OCI-M2 (cell line): ENCODE results near the gene ANG.
A peak's percentile ranks its signal among the peaks of the same experiment; 100 is the strongest.
"Not testable (repeated sequence)": the region's sequence is repeated elsewhere in the genome, so short reads cannot be mapped to it uniquely, and the experiment has no call there.

Experiments used
- DNase-seq: peaks from one replicate; lab custom pipeline; 2025; ENCODE audit not compliant: unreplicated experiment; lab: John Stamatoyannopoulos, UW

ANG gene

GRCh38 chr14:20688167-20688839, at the start of gene ANG:
Gene ANG, plus strand, starts transcription at chr14:20688764. Its CDS starts 4,801 bp downstream, at chr14:20693565.
- no peak for DNase-seq

- no peak for DNase-seq
Measured at GRCh38 chr14:20641591-20641990, 47.0 kb upstream of the ANG start, which contains the start of gene OR6S1. Gene OR6S1, minus strand, starts transcription at chr14:20641691. Its CDS starts 0 bp downstream, at chr14:20641691.

DNA sequence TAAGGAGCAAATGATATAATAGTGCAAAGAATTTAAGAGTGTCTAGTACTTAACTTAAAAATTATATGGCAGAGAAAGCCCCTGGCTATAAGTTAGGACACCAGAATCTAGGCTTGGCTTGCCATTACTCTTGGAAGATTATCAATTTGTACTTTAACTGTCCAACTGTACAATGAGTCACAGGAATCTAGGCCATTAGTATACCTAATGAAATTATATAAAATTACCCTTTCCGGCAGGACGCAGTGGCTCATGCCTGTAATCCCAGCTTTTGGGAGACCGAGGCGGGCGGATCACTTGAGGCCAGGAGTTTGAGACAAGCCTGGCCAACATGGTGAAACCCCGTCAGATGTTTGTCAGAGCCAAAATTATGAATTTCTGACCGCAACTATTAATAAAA, 46.4 kb upstream of the ANG start:
- DNase-seq: no peak

- DNase-seq: not testable (repeated sequence)
Measured at GRCh38 chr14:20642755-20643154, 45.8 kb upstream of the ANG start.

GRCh38 chr14:20644520-20644919, 44.0 kb upstream of the ANG start:
- no peak for DNase-seq

DNA sequence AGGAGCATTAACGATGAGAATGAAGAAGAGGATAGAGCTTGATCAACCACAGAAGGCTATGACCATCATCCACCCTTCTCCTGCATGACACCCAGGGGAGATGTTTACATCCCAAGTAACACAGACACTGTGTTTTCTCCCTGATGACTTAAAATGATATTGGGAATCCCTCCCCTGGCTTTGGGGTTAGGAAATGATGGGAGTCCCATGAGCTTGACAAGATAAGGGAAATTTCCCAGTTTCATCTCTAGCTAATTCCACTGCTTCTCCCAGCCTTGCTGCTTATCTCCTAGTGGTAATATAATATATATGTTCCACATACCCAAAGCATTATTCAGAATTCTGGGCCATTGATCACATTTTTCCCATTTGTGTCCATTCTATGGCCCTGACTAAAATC, 43.1 kb upstream of the ANG start:
- DNase-seq: no peak

DNA sequence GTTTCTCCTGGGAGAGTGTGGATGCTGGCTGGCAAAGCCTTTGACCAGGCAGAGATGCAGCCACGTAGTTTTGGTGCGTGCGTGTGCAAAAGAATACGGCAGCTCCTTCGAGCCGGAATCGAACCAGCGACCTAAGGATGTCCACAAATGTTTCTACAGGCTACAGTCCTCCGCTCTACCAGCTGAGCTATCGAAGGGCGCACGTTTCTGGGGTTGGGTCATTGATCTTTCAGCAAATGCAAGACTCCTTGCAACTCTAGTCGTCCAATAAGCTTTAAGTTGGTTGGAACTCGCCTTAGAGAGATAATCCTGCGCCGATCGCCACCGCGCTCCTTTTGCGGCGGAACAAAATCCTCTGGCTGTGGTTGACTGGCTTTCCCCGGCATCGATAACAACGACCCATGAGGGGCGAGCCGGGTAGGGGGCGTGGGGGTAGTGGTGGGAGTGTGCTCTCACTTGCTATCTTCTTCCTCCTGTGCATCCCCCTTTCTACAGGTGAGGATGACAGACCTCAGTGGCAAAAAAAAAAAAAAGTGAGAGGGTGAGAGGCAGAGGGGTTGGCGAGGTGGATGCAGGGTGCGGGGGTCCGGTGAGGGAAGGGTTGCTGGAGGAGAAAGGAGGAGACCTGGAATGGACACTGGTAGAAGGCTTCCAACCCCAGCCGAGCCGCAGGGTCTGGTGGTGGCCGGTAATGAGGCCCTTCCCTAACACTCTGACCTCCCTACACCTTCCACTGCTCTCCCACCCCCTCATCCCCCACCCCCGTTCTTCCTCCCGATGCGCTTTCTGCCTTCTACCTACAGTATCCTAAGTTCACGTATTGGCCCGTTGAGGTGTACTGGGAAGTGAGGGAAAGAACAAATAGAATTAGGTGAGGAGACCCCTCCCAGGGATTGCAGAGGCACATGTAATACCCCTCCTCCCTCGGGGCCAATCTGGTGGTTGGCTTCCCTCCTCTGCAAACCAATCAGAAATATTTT, 35.3 kb upstream of the ANG start:
- peak; percentile 86 for DNase-seq

DNA sequence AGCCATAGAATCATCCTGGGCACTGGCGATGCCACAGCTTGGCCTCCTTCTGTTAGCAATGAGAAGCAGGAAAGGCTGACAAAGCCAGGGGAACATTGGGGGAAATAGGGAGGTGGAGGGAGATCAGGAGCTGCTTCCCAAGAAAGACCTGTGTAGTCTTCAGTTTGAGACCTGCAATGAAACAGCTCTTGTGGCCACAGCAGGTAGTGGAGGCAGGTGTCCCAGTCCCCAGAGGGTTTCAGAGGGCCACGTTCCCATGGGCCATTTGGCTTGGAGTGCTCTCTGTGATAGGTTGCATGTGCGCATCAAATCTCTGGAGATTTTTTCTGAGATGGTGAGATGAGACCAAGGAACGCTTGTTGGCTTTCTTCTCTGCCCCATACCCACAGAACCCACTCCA, 32.7 kb upstream of the ANG start:
- DNase-seq: no peak

- DNase-seq: no peak
Measured at GRCh38 chr14:20656274-20656673, 32.3 kb upstream of the ANG start.

DNA sequence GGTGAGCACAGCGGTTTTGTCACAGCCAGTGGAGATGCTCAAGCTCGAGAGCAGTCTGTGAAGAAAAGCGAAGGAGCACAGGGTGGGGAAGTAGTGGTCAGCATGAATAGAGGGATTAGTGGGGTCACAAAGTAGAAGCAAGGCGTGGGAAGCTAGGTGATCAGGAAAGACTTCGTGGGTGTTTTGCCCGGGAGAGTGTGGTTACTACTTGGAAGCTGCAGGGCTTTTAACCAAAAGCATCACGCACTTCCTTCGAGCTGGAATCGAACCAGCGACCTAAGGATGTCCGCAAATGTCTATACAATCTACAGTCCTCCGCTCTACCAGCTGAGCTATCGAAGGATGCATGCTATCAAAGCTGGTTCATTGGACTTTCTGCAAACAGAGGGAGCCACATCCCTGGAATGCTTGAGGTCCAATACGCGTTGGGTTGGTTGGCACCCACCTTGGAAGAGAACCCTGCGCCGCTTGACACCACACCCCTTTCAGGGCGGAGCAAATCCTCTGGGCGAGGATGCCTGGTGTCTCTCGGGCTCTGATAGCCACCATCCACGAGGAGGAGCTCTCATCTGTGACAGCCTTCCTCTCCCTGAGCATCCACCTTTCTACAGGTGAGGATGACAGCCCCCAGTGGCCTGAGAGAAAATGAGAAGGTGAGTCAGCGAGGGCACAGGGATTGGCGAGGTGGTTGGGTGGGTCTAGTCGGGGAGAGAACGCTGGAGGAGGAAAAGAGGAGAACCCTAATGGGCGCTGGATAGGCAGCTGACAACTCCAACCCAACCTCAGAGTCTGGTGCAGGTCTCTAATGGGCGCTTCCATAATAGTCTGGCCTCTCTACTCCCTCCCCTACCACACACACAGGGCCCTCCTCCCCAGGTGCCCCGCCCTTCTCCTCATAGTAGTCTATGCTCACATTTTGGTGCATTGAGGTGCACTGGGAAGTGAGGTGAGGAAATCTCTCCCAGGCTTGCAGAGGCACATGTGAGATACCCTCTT, 31.1 kb upstream of the ANG start:
- DNase-seq: no peak

DNA sequence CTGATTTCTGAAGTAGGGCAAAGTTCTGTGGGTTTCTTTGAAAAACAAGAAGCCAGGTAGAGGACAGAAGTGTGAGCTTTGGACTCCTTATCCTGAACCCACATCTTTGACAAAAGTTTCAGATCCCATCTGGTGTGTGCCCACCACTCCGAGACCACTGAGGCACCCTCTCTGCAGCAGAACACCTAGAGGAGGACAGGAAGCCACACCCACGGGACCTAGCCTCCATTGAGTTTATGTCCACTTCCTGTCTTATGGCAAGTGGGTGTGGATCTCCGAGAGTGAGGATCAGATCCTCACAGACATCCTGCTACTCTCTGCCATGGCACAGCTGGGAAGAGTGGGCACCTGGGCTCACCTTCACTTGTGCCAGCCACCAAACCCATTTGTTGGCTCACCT, 30.3 kb upstream of the ANG start:
- DNase-seq: no peak

- no peak for DNase-seq
Measured at GRCh38 chr14:20659336-20659735, 29.2 kb upstream of the ANG start.

- DNase-seq: no peak
Measured at GRCh38 chr14:20659813-20660395, 28.7 kb upstream of the ANG start.

DNA sequence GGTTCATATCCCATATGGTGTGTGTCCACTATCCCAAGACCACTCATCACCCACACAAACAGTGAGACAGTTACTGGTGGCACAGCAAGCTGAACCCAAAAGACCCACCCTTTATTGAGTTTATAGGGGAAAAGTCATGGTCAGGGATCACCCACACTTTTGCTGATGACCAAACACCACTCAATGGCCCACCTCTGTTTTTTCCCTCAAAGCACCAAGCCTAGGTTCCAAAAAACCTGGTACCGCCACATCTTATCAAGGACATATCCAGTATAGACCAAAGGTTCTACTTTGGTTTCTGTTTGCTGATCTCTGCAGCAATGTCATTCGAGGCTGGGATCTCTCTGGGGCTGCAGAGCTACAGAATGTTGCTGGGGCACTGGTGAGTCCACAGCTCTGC, 27.4 kb upstream of the ANG start:
- DNase-seq: no peak

- peak; percentile 41 for DNase-seq
Measured at GRCh38 chr14:20662968-20663732, 25.4 kb upstream of the ANG start.

- DNase-seq: not testable (repeated sequence)
Measured at GRCh38 chr14:20666400-20666961, 22.1 kb upstream of the ANG start.

DNA sequence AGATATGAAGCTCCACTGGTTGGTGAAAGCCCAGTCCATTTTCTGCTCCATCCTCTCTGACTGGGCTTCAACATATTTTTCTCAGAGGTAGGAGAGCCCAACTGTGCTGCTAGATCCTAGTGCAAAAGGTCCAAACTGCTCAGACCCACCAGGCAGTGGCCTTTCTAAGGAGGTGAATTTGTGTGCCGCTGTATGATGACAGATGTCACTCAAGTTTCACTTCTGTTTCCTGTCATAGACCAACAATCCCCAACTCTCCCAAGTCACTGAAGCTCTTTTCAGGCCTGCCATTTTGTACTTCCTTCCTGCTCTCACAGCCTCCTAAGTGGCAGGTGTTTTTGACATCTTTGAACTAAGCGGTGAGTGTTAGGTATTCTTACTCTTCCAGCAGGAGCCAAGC, 20.6 kb upstream of the ANG start:
- no peak for DNase-seq

- DNase-seq: no peak
Measured at GRCh38 chr14:20668969-20669368, 19.6 kb upstream of the ANG start.

DNA sequence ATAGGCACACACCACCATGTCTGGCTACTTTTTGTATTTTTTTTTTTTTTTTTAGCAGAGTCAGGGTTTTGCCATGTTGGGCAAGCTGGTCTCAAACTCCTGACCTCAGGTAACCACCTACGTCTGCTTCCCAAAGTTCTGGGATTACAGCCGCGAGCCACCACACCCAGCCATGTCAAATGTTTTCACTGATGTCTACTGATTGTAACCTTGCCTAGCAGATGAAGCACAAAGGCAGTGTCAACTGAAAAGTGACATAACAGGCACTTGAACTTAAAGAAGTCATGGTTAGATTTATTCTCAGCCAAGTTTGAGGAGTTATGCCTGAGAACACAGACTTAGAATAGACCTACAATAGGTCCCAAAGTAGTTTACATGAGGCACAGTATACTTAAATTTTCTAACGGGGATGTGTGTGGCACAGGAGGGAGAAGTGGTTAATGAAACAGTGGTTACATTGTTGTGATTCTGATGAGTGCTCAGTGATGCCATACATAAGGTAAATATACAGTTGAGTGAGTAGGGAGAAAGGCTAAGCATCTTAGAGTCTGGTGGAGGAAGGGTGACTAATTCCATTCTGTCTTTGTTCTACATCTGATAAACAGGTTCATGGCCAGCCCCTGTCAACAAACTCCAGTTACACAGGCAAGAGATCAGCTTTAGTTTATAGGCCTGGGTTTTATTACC, 16.8 kb upstream of the ANG start:
- DNase-seq: no peak
